Glutamatergic neuron (in vitro differentiated cells): ENCODE data around the gene SETD1B. TPM values are rescaled to one million over a fixed set of nuclear protein-coding genes. Genes with fewer than 3 reads are reported as not detected.

Source experiments
- DNase-seq: peaks from one replicate; pipeline ENCODE4 v3.0.0; 2022
- H3K27ac Mint-ChIP-seq: one replicate; pipeline ENCODE4 v1.8.0; 2020; ENCODE audit warnings: mild to moderate bottlenecking, mixed read lengths, inconsistent platforms; ENCODE audit not compliant: unreplicated experiment
- H3K27me3 Mint-ChIP-seq: one replicate; pipeline ENCODE4 v1.8.0; 2020; ENCODE audit warnings: mild to moderate bottlenecking, moderate library complexity, mixed read lengths, inconsistent platforms; ENCODE audit not compliant: unreplicated experiment
- H3K36me3 Mint-ChIP-seq: one replicate; pipeline ENCODE4 v1.8.0; 2020; ENCODE audit warnings: mild to moderate bottlenecking, mixed read lengths, inconsistent platforms; ENCODE audit not compliant: unreplicated experiment
- H3K4me1 Mint-ChIP-seq: one replicate; pipeline ENCODE4 v1.8.0; 2020; ENCODE audit warnings: mild to moderate bottlenecking, low read depth, mixed read lengths, inconsistent platforms; ENCODE audit not compliant: unreplicated experiment
- H3K4me3 Mint-ChIP-seq: one replicate; pipeline ENCODE4 v1.8.0; 2020; ENCODE audit warnings: mild to moderate bottlenecking, mixed read lengths, inconsistent platforms; ENCODE audit not compliant: unreplicated experiment
- H3K9me3 Mint-ChIP-seq: one replicate; pipeline ENCODE4 v1.8.0; 2020; ENCODE audit warnings: mild to moderate bottlenecking, moderate library complexity, mixed read lengths, inconsistent platforms; ENCODE audit not compliant: unreplicated experiment
- CTCF ChIP-seq: fragments of 200-600 bp; sonication (generic); IDR thresholded peaks from one replicate; pipeline ENCODE4 v1.5.0; 2021; ENCODE audit not compliant: partially characterized antibody, unreplicated experiment
- total RNA-seq: library from RNA; stranded (reverse); fragmentation: NEBNext Ultra II Directional; extraction: Animal tissue kit (Norgen Biotek cat#: 25700); gene quantifications from one replicate; pipeline ENCODE4 v1.2.1, GENCODE V29; 2021; ENCODE audit not compliant: unreplicated experiment

SETD1B gene
- total RNA-seq, 1 donor from 2014 or later: 35.0 TPM

GRCh38 chr12:121829250-121829918, 25.6 kb downstream of the SETD1B start:
- Mint-ChIP-seq H3K4me1 (no peaks in the 10 kb centered on the region), H3K9me3 (peaks cover 16% of the 10 kb centered on the region), H3K27me3 (peaks cover 18% of the 10 kb centered on the region), H3K36me3 (no peaks in the 10 kb centered on the region), H3K27ac (no peak overlapping the region), H3K4me3 (no peak overlapping the region)
- TF ChIP-seq CTCF: no peak
- DNase-seq: no peak

GRCh38 chr12:121830134-121830533, 26.3 kb downstream of the SETD1B start:
- Mint-ChIP-seq H3K36me3 (no peaks in the 10 kb centered on the region), H3K27me3 (peaks cover 16% of the 10 kb centered on the region), H3K27ac (no peak overlapping the region), H3K4me1 (no peaks in the 10 kb centered on the region), H3K4me3 (no peak overlapping the region), H3K9me3 (peaks cover 16% of the 10 kb centered on the region)
- no peak for TF ChIP-seq CTCF
- DNase-seq: no peak

- Mint-ChIP-seq H3K27me3 (peaks cover 16% of the 10 kb centered on the region), H3K36me3 (no peaks in the 10 kb centered on the region), H3K4me1 (no peaks in the 10 kb centered on the region), H3K9me3 (peaks cover 16% of the 10 kb centered on the region), H3K4me3 (no peak overlapping the region), H3K27ac (no peak overlapping the region)
- no peak for TF ChIP-seq CTCF
- no peak for DNase-seq
Measured at GRCh38 chr12:121830588-121831265, 26.9 kb downstream of the SETD1B start.

- H3K36me3 Mint-ChIP-seq: no peaks in the 10 kb centered on the region
- H3K4me3 Mint-ChIP-seq: no peak overlapping the region
- no peak for DNase-seq
- no peaks in the 10 kb centered on the region for H3K4me1 Mint-ChIP-seq
- peaks cover 14% of the 10 kb centered on the region for H3K9me3 Mint-ChIP-seq
- peaks cover 15% of the 10 kb centered on the region for H3K27me3 Mint-ChIP-seq
- TF ChIP-seq CTCF: no peak
- no peak overlapping the region for H3K27ac Mint-ChIP-seq
Measured at GRCh38 chr12:121831571-121832245, 27.9 kb downstream of the SETD1B start.

- TF ChIP-seq CTCF: no peak
- H3K9me3 Mint-ChIP-seq: peaks cover 5% of the 10 kb centered on the region
- no peak for DNase-seq
- H3K36me3 Mint-ChIP-seq: no peaks in the 10 kb centered on the region
- no peak overlapping the region for H3K27ac Mint-ChIP-seq
- no peaks in the 10 kb centered on the region for H3K4me1 Mint-ChIP-seq
- H3K27me3 Mint-ChIP-seq: no peaks in the 10 kb centered on the region
- H3K4me3 Mint-ChIP-seq: no peak overlapping the region
Measured at GRCh38 chr12:121837680-121838079, 33.9 kb downstream of the SETD1B start.
